ENCODE data around the gene KLHDC7B.

KLHDC7B gene

GRCh38 chr22:50548921-50549790, 3.5 kb downstream of the KLHDC7B start:
- DNase-seq, result no peak

- no peak for DNase-seq
Measured at GRCh38 chr22:50550395-50550794, 4.7 kb downstream of the KLHDC7B start.

GRCh38 chr22:50551160-50551752, 5.6 kb downstream of the KLHDC7B start:
- DNase-seq, result no peak

GRCh38 chr22:50553310-50553709, 7.6 kb downstream of the KLHDC7B start:
- DNase-seq, result no peak

- no peak for DNase-seq
Measured at GRCh38 chr22:50556703-50557102, 11.0 kb downstream of the KLHDC7B start.

GRCh38 chr22:50560034-50560433, 14.3 kb downstream of the KLHDC7B start:
- no peak for DNase-seq

GRCh38 chr22:50561401-50562358, 16.0 kb downstream of the KLHDC7B start:
- DNase-seq, result no peak

- peak; percentile 99 for DNase-seq
Measured at GRCh38 chr22:50562523-50563412, 17.1 kb downstream of the KLHDC7B start, which contains the start of gene SYCE3. SYCE3 (minus strand) TSS chr22:50562919; CDS start chr22:50556405, 6,514 bp downstream.

GRCh38 chr22:50563413-50564160, 17.9 kb downstream of the KLHDC7B start:
- DNase-seq, result no peak

- DNase-seq, result no peak
Measured at GRCh38 chr22:50564289-50564688, 18.6 kb downstream of the KLHDC7B start.

GRCh38 chr22:50567721-50568252, 22.1 kb downstream of the KLHDC7B start:
- peak; percentile 39 for DNase-seq

- DNase-seq, result peak; percentile 56
Measured at GRCh38 chr22:50568626-50569025, 22.9 kb downstream of the KLHDC7B start.

GRCh38 chr22:50569041-50569459, 23.4 kb downstream of the KLHDC7B start:
- peak; percentile 33 for DNase-seq

GRCh38 chr22:50569896-50570535, 24.3 kb downstream of the KLHDC7B start:
- peak; percentile 60 for DNase-seq

GRCh38 chr22:50570861-50571260, 25.2 kb downstream of the KLHDC7B start:
- no peak for DNase-seq

GRCh38 chr22:50571264-50572175, 25.8 kb downstream of the KLHDC7B start:
- DNase-seq, result peak; percentile 45

- no peak for DNase-seq
Measured at GRCh38 chr22:50572965-50573364, 27.3 kb downstream of the KLHDC7B start.

GRCh38 chr22:50573491-50574382, 28.0 kb downstream of the KLHDC7B start:
- DNase-seq, result no peak

All from activated effector memory CD4-positive, alpha-beta T cell treated with anti-CD3 and anti-CD28 coated beads, Interleukin-2, amount 50 U/mL, for 16 hours (primary cell).